Heart left ventricle (tissue), 16 donors: Measurements from ENCODE around the gene SCAMP3. TPM values are rescaled to one million over a fixed set of nuclear protein-coding genes. Genes with fewer than 3 reads are reported as not detected.
A peak's percentile ranks its signal among the peaks of the same experiment; 100 is the strongest.

Source experiments
- ATAC-seq, 4 donors: fragments of 200-7000 bp; cut with Tn5 transposase; one replicate each; pipeline ENCODE4 v1.9.1; 2020 to 2022; ENCODE audit warnings: moderate library complexity in 4 of 4, mild to moderate bottlenecking in 3 of 4, moderate number of reproducible peaks in 1 of 4
- DNase-seq, 5 donors: peaks; one replicate each; pipeline ENCODE4 v3.0.0-alpha.2; 2020
- H3K27ac ChIP-seq, 12 donors: fragments of 200-600 bp; sonication (generic) in 4 of 12; one replicate each; pipeline versions ENCODE4 v1.5.0 to v1.8.0; 2016 to 2022; ENCODE audit warnings: mild to moderate bottlenecking in 2 of 12
- H3K27me3 ChIP-seq, 9 donors: fragments of 200-600 bp; sonication (generic) in 2 of 9; one replicate each; pipeline versions ENCODE4 v1.5.1 to v1.8.0; 2016 to 2022; ENCODE audit warnings: mild to moderate bottlenecking in 3 of 9
- H3K36me3 ChIP-seq, 9 donors: fragments of 200-600 bp; sonication (generic) in 2 of 9; one replicate each; pipeline versions ENCODE4 v1.5.0 to v1.8.0; 2018 to 2022; ENCODE audit warnings: mild to moderate bottlenecking in 2 of 9
- H3K4me1 ChIP-seq, 12 donors: fragments of 200-600 bp; sonication (generic) in 4 of 12; one replicate each; pipeline versions ENCODE4 v1.5.0 to v1.8.0; 2016 to 2022; ENCODE audit warnings: mild to moderate bottlenecking in 3 of 12
- H3K4me3 ChIP-seq, 12 donors: fragments of 200-600 bp; sonication (generic) in 4 of 12; one replicate each; pipeline versions ENCODE4 v1.5.0 to v1.8.0; 2017 to 2022; ENCODE audit warnings: mild to moderate bottlenecking in 9 of 12, moderate library complexity in 4 of 12
- H3K9me3 ChIP-seq, 12 donors: fragments of 200-600 bp; sonication (generic) in 4 of 12; one replicate each; pipeline versions ENCODE4 v1.5.0 to v1.8.0; 2016 to 2022; ENCODE audit warnings: mild to moderate bottlenecking in 1 of 12
- POLR2A ChIP-seq, 2 donors: fragments of 450-650 bp; IDR thresholded peaks; one replicate each; pipeline ENCODE4 v1.6.1; 2017; ENCODE audit warnings: antibody characterized with exemption in 2 of 2, mild to moderate bottlenecking in 2 of 2, moderate library complexity in 2 of 2
- WGBS, 4 donors: extraction: QIAGEN DNeasy Blood & Tissue Kit in 2 of 4; methylation state at CpG; one replicate each; pipeline versions ENCODE4 v1.1.5 to v1.1.7; 2013 to 2018; 5-methylcytosine and 5-hydroxymethylcytosine counted together
- intact Hi-C, 10 donors: fragments of 100-400 bp; cut with DNase I; formaldehyde crosslinking; loops; one replicate each; pipeline versions ENCODE4 v1.11.1 to v1.14.2; 2022
- polyA plus RNA-seq, 2 donors: library from polyadenylated mRNA; stranded (reverse); fragments of 200-250 nt; gene quantifications; one replicate each; pipeline ENCODE4 v1.2.3, GENCODE V29; 2013
- total RNA-seq, 9 donors: library from RNA; depleted of rRNA in 2 of 9; stranded (reverse); fragments of >200 nt in 2 of 9; fragmentation: NEBNext Ultra II Directional in 3 of 9; extraction: Animal tissue kit (Norgen Biotek cat#: 25700) in 3 of 9; gene quantifications; one replicate each; pipeline versions ENCODE4 v1.1.0 to v1.2.4, GENCODE V29; 2016 to 2023
- TF ChIP-seq, protein P1 (sequence below), 12 donors: fragments of 200-600 bp; sonication (generic) in 4 of 12; IDR thresholded peaks; one replicate each; pipeline versions ENCODE4 v1.5.0 to v1.8.0; 2018 to 2022; ENCODE audit warnings: antibody characterized with exemption in 12 of 12, mild to moderate bottlenecking in 5 of 12
- donor health status: ischemic (EF 13 %, LVEDD 7.1; RV severe dilation, severe dysfunction).
- donor health status: healthy with polysubstance abuse.
- donor health status: DM: no; HTN: yes; CAD: no.
- donor health status: DM: no; HTN: no; CAD: no.
- donor health status: ischemic (EF 25% LVEDD 6.9; RV normal size, moderate dysfunction).
- donor health status: ischemic (EF 25% LVEDD 5.7; RV mildly dilated, moderate dysfunction).
- donor health status: healthy.
- donor health status: DM: yes; HTN: yes; CAD: no.
- donor health status: ischemic (EF 35%, LVEDD 5.7; RV mildly dilated, moderate dysfunction).
- donor health status: nonischemic (EF 11% LVEDD 7.7; RV severe dilation, severe dysfunction).
- donor health status: DM: yes; HTN: yes; CAD: no.
- donor health status: PGD.
- donor health status: ischemic (EF 29% LVEDD 5.4; RV normal size, mild dysfunction).
- donor health status: nonischemic (EF 23%, LVEDD 6.1; RV moderate dilation, normal function).

SCAMP3 gene
- total and polyA plus RNA-seq, 11 donors = 51.2 to 123 (median 65.8) TPM

- intact Hi-C loops = no loop called here
- Histone ChIP-seq H3K36me3 (peaks cover 0 to 13% (median 8%) of the 10 kb centered on the region in 9 donors), H3K9me3 (no peaks in the 10 kb centered on the region), H3K4me1 (peaks cover 0 to 47% (median 27%) of the 10 kb centered on the region in 12 donors), H3K27me3 (no peaks in the 10 kb centered on the region), H3K4me3 (peak overlapping the region in 1 of 12 donors; percentile 78), H3K27ac (peak overlapping the region in 4 of 12 donors; percentile 43 to 100 (median 88))
- TF ChIP-seq, protein P1, sequence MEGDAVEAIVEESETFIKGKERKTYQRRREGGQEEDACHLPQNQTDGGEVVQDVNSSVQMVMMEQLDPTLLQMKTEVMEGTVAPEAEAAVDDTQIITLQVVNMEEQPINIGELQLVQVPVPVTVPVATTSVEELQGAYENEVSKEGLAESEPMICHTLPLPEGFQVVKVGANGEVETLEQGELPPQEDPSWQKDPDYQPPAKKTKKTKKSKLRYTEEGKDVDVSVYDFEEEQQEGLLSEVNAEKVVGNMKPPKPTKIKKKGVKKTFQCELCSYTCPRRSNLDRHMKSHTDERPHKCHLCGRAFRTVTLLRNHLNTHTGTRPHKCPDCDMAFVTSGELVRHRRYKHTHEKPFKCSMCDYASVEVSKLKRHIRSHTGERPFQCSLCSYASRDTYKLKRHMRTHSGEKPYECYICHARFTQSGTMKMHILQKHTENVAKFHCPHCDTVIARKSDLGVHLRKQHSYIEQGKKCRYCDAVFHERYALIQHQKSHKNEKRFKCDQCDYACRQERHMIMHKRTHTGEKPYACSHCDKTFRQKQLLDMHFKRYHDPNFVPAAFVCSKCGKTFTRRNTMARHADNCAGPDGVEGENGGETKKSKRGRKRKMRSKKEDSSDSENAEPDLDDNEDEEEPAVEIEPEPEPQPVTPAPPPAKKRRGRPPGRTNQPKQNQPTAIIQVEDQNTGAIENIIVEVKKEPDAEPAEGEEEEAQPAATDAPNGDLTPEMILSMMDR (IDR thresholded peaks at IDR 0.05) = no peak
- TF ChIP-seq POLR2A (IDR thresholded peaks at IDR 0.05) = no peak
- peak in 1 of 5 donors; percentile 4 for DNase-seq
- 82 to 89% (median 87%) methylated on average over 3 to 4 of the region's 4 CpGs for WGBS, 4 donors
- ATAC-seq = no peak
Measured at GRCh38 chr1:155210314-155211104, 51.7 kb downstream of the SCAMP3 start.

- intact Hi-C loops = loop anchor here in 6 of 10 donors (1.0 to 5.0 kb wide), 5 partner anchors 17 to 113 kb away; partner anchors contain the start of gene RUSC1 (in 1 of the 6)
- peaks cover 0 to 47% (median 27%) of the 10 kb centered on the region in 12 donors for H3K4me1 ChIP-seq
- no peaks in the 10 kb centered on the region for H3K9me3 ChIP-seq
- ATAC-seq (no peak), DNase-seq (no peak)
- H3K27me3 ChIP-seq = no peaks in the 10 kb centered on the region
- H3K27ac ChIP-seq = peak overlapping the region; percentile 95 to 100 (median 100)
- TF ChIP-seq, protein P1 (IDR thresholded peaks at IDR 0.05) = no peak
- no peak for TF ChIP-seq POLR2A (IDR thresholded peaks at IDR 0.05)
- H3K36me3 ChIP-seq = peaks cover 0 to 18% (median 8%) of the 10 kb centered on the region in 9 donors
- H3K4me3 ChIP-seq = peak overlapping the region; percentile 60 to 94 (median 77)
- WGBS, 4 donors = 2 to 5% (median 3%) methylated on average over 8 to 13 of the region's 13 CpGs
Measured at GRCh38 chr1:155209312-155209721, 52.8 kb downstream of the SCAMP3 start.

GRCh38 chr1:155208541-155209311, 53.4 kb downstream of the SCAMP3 start, which contains the start of gene MTX1:
TSS of gene MTX1 (plus strand) at chr1:155208695. CDS start at chr1:155208805, 110 bp downstream.
- peak; percentile 93 to 95 (median 95) for DNase-seq
- ATAC-seq = peak; percentile 78 to 89 (median 87)
- intact Hi-C loops = loop anchor here in 6 of 10 donors (1.0 to 5.0 kb wide), 5 partner anchors 18 to 114 kb away; partner anchors contain the start of gene RUSC1 (in 1 of the 6)
- Histone ChIP-seq H3K4me3 (peak within 1 kb of the TSS; percentile 60 to 94 (median 77)), H3K36me3 (peaks cover 0 to 19% (median 8%) of the 10 kb centered on the region in 9 donors), H3K27ac (peak within 1 kb of the TSS; percentile 95 to 100 (median 100)), H3K4me1 (peaks cover 0 to 47% (median 27%) of the 10 kb centered on the region in 12 donors), H3K9me3 (no peaks in the 10 kb centered on the region), H3K27me3 (no peaks in the 10 kb centered on the region)
- WGBS, 4 donors = 0 to 1% (median 0%) methylated on average over 30 to 64 of the region's 64 CpGs
- TF ChIP-seq, protein P1 (IDR thresholded peaks at IDR 0.05) = peak in 1 of 12 donors; percentile 12
- peak in 1 of 2 donors; percentile 49 for TF ChIP-seq POLR2A (IDR thresholded peaks at IDR 0.05)
